K562 (cell line): ENCODE measurements around the gene B3GALT5. TPM values are rescaled to one million over a fixed set of nuclear protein-coding genes. Genes with fewer than 3 reads are reported as not detected.

Source experiments
- ATAC-seq: fragments of 200-7000 bp; cut with Tn5 transposase; 3 replicates; pipeline ENCODE4 v1.9.1; 2020; ENCODE audit warnings: moderate library complexity
- BruUV-seq: library from RNA; stranded (reverse); fragments of 400-500 nt; replicated peaks from 2 replicates; lab custom pipeline; 2021; lab: Mats Ljungman, UMichigan
- CTCF ChIA-PET: fragments of 300-600 bp; formaldehyde crosslinking; extraction: SDS; loops from one replicate; lab custom pipeline; 2021; ENCODE audit warnings: low intra/inter-chr PET ratio; lab: Yijun Ruan, JAX
- POLR2A ChIA-PET: fragments of 300-600, 350-650 bp; sonication (Branson Sonifier 250); formaldehyde crosslinking; extraction: SDS; loops from one replicate; lab custom pipeline; 2021; ENCODE audit warnings: antibody characterized with exemption, inconsistent platforms; lab: Yijun Ruan, JAX
- DNase-seq, 4 experiments: peaks; one replicate each; pipeline versions ENCODE4 v3.0.0 to v3.0.0-alpha.2; 2011 to 2018; ENCODE audit warnings: low spot score in 3 of 4, mixed read lengths in 3 of 4; ENCODE audit errors: extremely low read depth in 1 of 4
- FAIRE-seq: peaks from 2 replicates; lab custom pipeline; 2011; peaks lifted over from hg19 to GRCh38; lab: Jason Lieb, UNC
- H2AFZ ChIP-seq: 2 replicates; pipeline ENCODE4 v1.6.0; 2011; ENCODE audit warnings: low read depth, low read length, control low read depth, inconsistent platforms
- H3K27ac ChIP-seq: fragments of 200-600 bp; 3 replicates; pipeline ENCODE4 v1.8.0; 2011; ENCODE audit warnings: low read depth, mild to moderate bottlenecking, control low read depth, inconsistent platforms, low read length, moderate library complexity, mixed read lengths; ENCODE audit errors: extremely low read depth
- H3K27me3 ChIP-seq, 2 experiments: fragments of 300-600 bp in 1 of 2; 2 replicates in 1 of 2; 3 replicates in 1 of 2; pipeline versions ENCODE4 v1.6.0 to v1.8.0; 2011; ENCODE audit warnings: inconsistent platforms in 2 of 2, low read length in 2 of 2, mild to moderate bottlenecking in 1 of 2, mixed read lengths in 1 of 2, moderate library complexity in 1 of 2; ENCODE audit not compliant: control insufficient read depth in 2 of 2, insufficient read depth in 2 of 2
- H3K36me3 ChIP-seq: fragments of 300-600 bp; 3 replicates; pipeline ENCODE4 v1.8.0; 2011; ENCODE audit warnings: mild to moderate bottlenecking, low read length, inconsistent platforms; ENCODE audit not compliant: control insufficient read depth, insufficient read depth
- H3K4me1 ChIP-seq, 2 experiments: fragments of 200-600 bp in 1 of 2; replicated peaks in 1 of 2; 2 replicates in 1 of 2; 3 replicates in 1 of 2; pipeline versions ENCODE4 v1.5.1 to v1.8.0; 2011; ENCODE audit warnings: inconsistent platforms in 2 of 2, low read length in 2 of 2, mild to moderate bottlenecking in 1 of 2, mixed read lengths in 1 of 2, moderate library complexity in 1 of 2; ENCODE audit not compliant: control insufficient read depth in 2 of 2, insufficient read depth in 2 of 2
- H3K4me2 ChIP-seq: 2 replicates; pipeline ENCODE4 v1.6.1; 2011; ENCODE audit warnings: low read length, control low read depth, inconsistent platforms, mixed read lengths; ENCODE audit not compliant: insufficient read depth
- H3K4me3 ChIP-seq: fragments of 200-600 bp; sonication (generic), shearing (Covaris generic); 2 replicates; pipeline ENCODE4 v1.5.1; 2016; ENCODE audit warnings: control low read depth, inconsistent platforms
- H3K79me2 ChIP-seq: fragments of 200-600 bp; 3 replicates; pipeline ENCODE4 v1.8.0; 2011; ENCODE audit warnings: low read length, inconsistent platforms; ENCODE audit not compliant: control insufficient read depth, insufficient read depth
- H3K9ac ChIP-seq, 2 experiments: 2 replicates each; pipeline versions ENCODE4 v1.6.0 to v1.6.1; 2011; ENCODE audit warnings: low read depth in 2 of 2, low read length in 2 of 2, control low read depth in 1 of 2, inconsistent platforms in 1 of 2, mild to moderate bottlenecking in 1 of 2, mixed read lengths in 1 of 2; ENCODE audit not compliant: insufficient read depth in 1 of 2
- H3K9me1 ChIP-seq: one replicate; pipeline ENCODE4 v1.6.0; 2011; ENCODE audit warnings: inconsistent platforms, mild to moderate bottlenecking, low read length, moderate library complexity; ENCODE audit not compliant: control insufficient read depth, insufficient read depth
- H3K9me3 ChIP-seq: replicated peaks from 2 replicates; pipeline ENCODE4 v1.5.1; 2011; ENCODE audit warnings: low read depth, low read length, inconsistent platforms; ENCODE audit not compliant: control insufficient read depth, insufficient read depth
- H4K20me1 ChIP-seq: replicated peaks from 2 replicates; pipeline ENCODE4 v1.6.1; 2011; ENCODE audit warnings: low read length, inconsistent platforms, mixed read lengths; ENCODE audit not compliant: control insufficient read depth, insufficient read depth
- ARID1B ChIP-seq: fragments of 450-650 bp; IDR thresholded peaks from 2 replicates; pipeline ENCODE4 v1.6.1; 2016; ENCODE audit warnings: antibody characterized with exemption, mild to moderate bottlenecking, inconsistent platforms
- KDM5B ChIP-seq: fragments of 200-600 bp; sonication (generic); IDR thresholded peaks from 2 replicates; pipeline ENCODE4 v1.6.1; 2012; ENCODE audit warnings: low read depth, mild to moderate bottlenecking, moderate library complexity, low read length, control low read depth, inconsistent platforms; ENCODE audit not compliant: insufficient replicate concordance
- NELFE ChIP-seq: IDR thresholded peaks from 2 replicates; pipeline ENCODE4 v1.6.1; 2011; ENCODE audit warnings: mild to moderate bottlenecking; ENCODE audit not compliant: insufficient read depth, insufficient read length
- POLR2AphosphoS2 ChIP-seq: IDR thresholded peaks from 2 replicates; pipeline ENCODE4 v1.6.1; 2012; ENCODE audit warnings: low read length, improper control_type of control experiment
- RBBP5 ChIP-seq: fragments of 200-600 bp; sonication (generic); IDR thresholded peaks from 2 replicates; pipeline ENCODE4 v1.6.1; 2012; ENCODE audit warnings: borderline replicate concordance, mild to moderate bottlenecking, low read length, control low read depth, inconsistent platforms; ENCODE audit not compliant: insufficient read depth, poor library complexity, severe bottlenecking
- ZKSCAN3 ChIP-seq: fragments of 250-450 bp; sonication (Bioruptor Pico); IDR thresholded peaks from 2 replicates; pipeline ENCODE4 v1.4.0; 2020
- ZNF133 ChIP-seq: fragments of 250-450 bp; sonication (Bioruptor Pico); IDR thresholded peaks from 2 replicates; pipeline ENCODE4 v1.4.0; 2020; ENCODE audit warnings: mild to moderate bottlenecking
- ZNF24 ChIP-seq: fragments of 450-650 bp; IDR thresholded peaks from 2 replicates; pipeline ENCODE4 v1.6.1; 2016
- ZNF584 ChIP-seq: fragments of 200-800 bp; sonication (Bioruptor generic); IDR thresholded peaks from 2 replicates; pipeline ENCODE4 v1.6.1; 2016; ENCODE audit warnings: low read depth, mild to moderate bottlenecking, missing genetic modification characterization, missing compliant biosample characterization
- WGBS: fragments of 100-300 bp; shearing (Covaris generic); methylation state at CpG from one replicate; pipeline ENCODE4 v1.1.6; 2016; ENCODE audit warnings: low coverage, mixed read lengths; ENCODE audit not compliant: insufficient coverage; ENCODE audit errors: missing lambda C conversion rate; 5-methylcytosine and 5-hydroxymethylcytosine counted together
- in situ Hi-C: fragments of 300-500 bp; cut with MboI; formaldehyde crosslinking; loops from 4 replicates; pipeline ENCODE4 v1.15.0; 2018; ENCODE audit warnings: inconsistent platforms, mixed read lengths
- intact Hi-C: fragments of 100-400 bp; cut with micrococcal nuclease; formaldehyde crosslinking; loops from 2 replicates; pipeline ENCODE4 v1.14.2; 2022
- polyA plus RNA-seq, 8 experiments: library from polyadenylated mRNA; depleted of rRNA in 4 of 8; stranded (reverse) in 5 of 8; unstranded in 3 of 8; fragments of >200 nt; fragmentation: Nextera tagmentation in 2 of 8; fragmentation: Illumina TruSeq in 1 of 8; extraction: Ambion mirVana in 2 of 8; extraction: Trizol in 1 of 8; gene quantifications; 2 replicates each; pipeline versions ENCODE4 v1.2.1 to v1.2.3, GENCODE V29; 2011 to 2014; ENCODE audit warnings: inconsistent platforms in 1 of 8, missing spikeins in 1 of 8
- total RNA-seq, 7 experiments: library from RNA; depleted of rRNA in 6 of 7; stranded (reverse); fragments of >200 nt in 6 of 7; fragmentation: Illumina TruSeq in 2 of 7; extraction: Trizol in 2 of 7; gene quantifications; 2 replicates each; pipeline versions ENCODE4 v1.2.1 to v1.2.3, GENCODE V29; 2011 to 2021; ENCODE audit warnings: low replicate concordance in 1 of 7
- TF ChIP-seq, protein P1 (sequence below): sonication (generic); formaldehyde crosslinking; IDR thresholded peaks from 2 replicates; pipeline ENCODE4 v1.8.0; 2022; ENCODE audit warnings: missing genetic modification reagents, mild to moderate bottlenecking, borderline replicate concordance
- TF ChIP-seq, protein P2 (sequence below): IDR thresholded peaks from 2 replicates; pipeline ENCODE4 v1.6.1; 2012; ENCODE audit warnings: low read depth, low read length, improper control_type of control experiment, borderline replicate concordance
- TF ChIP-seq, protein P3 (sequence below), 2 experiments: fragments of 200-800 bp in 1 of 2; sonication (Bioruptor generic) in 1 of 2; sonication (generic) in 1 of 2; formaldehyde crosslinking in 1 of 2; IDR thresholded peaks in 1 of 2; conservative IDR thresholded peaks in 1 of 2; 2 replicates each; pipeline versions ENCODE4 v1.5.0 to v1.6.1; 2016 to 2020; ENCODE audit warnings: missing compliant biosample characterization in 1 of 2, missing genetic modification characterization in 1 of 2, missing genetic modification reagents in 1 of 2

Gene B3GALT5
- total and polyA plus RNA-seq, 9 of the 15 experiments (the other 6 are each of a cell fraction or from before 2014, with no cell fraction given) = 0.02 TPM; not detected in 8

- in situ Hi-C loops = no loop called here
- no peak for FAIRE-seq
- no peak for DNase-seq
- 1% methylated on average over 18 of the region's 18 CpGs for WGBS
- POLR2A ChIA-PET = no interaction called here
- Histone ChIP-seq H3K9me1 (no peaks in the 10 kb centered on the region), H3K4me3 (no peak overlapping the region), H3K9ac (no peak overlapping the region), H3K27ac (no peak overlapping the region), H3K9me3 (no peaks in the 10 kb centered on the region), H3K27me3 (peaks cover 25 to 34% of the 10 kb centered on the region in 2 experiments; a peak in 4 of 5 replicates), H3K4me2 (no peak overlapping the region), H3K36me3 (no peaks in the 10 kb centered on the region), H4K20me1 (no peaks in the 10 kb centered on the region), H3K79me2 (no peaks in the 10 kb centered on the region), H2AFZ (no peak overlapping the region), H3K4me1 (no peaks in the 10 kb centered on the region)
- TF ChIP-seq ZKSCAN3 (CRISPR knock-in tag) (no peak), NELFE (no peak), KDM5B (no peak), POLR2AphosphoS2 (no peak), ARID1B (no peak), RBBP5 (no peak), ZNF584 (CRISPR knock-in tag) (no peak), ZNF133 (no peak), ZNF24 (no peak)
- TF ChIP-seq, protein P1, sequence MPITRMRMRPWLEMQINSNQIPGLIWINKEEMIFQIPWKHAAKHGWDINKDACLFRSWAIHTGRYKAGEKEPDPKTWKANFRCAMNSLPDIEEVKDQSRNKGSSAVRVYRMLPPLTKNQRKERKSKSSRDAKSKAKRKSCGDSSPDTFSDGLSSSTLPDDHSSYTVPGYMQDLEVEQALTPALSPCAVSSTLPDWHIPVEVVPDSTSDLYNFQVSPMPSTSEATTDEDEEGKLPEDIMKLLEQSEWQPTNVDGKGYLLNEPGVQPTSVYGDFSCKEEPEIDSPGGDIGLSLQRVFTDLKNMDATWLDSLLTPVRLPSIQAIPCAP (CRISPR knock-in tag) = no peak
- TF ChIP-seq, protein P2, sequence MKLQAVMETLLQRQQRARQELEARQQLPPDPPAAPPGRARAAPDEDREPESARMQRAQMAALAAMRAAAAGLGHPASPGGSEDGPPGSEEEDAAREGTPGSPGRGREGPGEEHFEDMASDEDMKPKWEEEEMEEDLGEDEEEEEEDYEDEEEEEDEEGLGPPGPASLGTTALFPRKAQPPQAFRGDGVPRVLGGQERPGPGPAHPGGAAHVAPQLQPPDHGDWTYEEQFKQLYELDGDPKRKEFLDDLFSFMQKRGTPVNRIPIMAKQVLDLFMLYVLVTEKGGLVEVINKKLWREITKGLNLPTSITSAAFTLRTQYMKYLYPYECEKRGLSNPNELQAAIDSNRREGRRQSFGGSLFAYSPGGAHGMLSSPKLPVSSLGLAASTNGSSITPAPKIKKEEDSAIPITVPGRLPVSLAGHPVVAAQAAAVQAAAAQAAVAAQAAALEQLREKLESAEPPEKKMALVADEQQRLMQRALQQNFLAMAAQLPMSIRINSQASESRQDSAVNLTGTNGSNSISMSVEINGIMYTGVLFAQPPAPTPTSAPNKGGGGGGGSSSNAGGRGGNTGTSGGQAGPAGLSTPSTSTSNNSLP = no peak
- TF ChIP-seq, protein P3, sequence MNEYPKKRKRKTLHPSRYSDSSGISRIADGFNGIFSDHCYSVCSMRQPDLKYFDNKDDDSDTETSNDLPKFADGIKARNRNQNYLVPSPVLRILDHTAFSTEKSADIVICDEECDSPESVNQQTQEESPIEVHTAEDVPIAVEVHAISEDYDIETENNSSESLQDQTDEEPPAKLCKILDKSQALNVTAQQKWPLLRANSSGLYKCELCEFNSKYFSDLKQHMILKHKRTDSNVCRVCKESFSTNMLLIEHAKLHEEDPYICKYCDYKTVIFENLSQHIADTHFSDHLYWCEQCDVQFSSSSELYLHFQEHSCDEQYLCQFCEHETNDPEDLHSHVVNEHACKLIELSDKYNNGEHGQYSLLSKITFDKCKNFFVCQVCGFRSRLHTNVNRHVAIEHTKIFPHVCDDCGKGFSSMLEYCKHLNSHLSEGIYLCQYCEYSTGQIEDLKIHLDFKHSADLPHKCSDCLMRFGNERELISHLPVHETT (CRISPR knock-in tag; conservative IDR thresholded peaks at IDR 0.05 in 1 of 2, IDR thresholded peaks at IDR 0.05 in 1 of 2) = no peak
- ATAC-seq = no peak
- intact Hi-C loops = no loop called here
- CTCF ChIA-PET = no interaction called here
- no TSS peak for BruUV-seq
These were observed 45.4 kb upstream of the B3GALT5 start for GRCh38 chr21:39567180-39567972.
